RWPE2 (cell line): ENCODE data around the gene NCOA4.
"Not testable (repeated sequence)": the region's sequence is repeated elsewhere in the genome, so short reads cannot be mapped to it uniquely, and the experiment has no call there.

Experiments used
- ATAC-seq: fragments of 200-7000 bp; cut with Tn5 transposase; 3 replicates; pipeline ENCODE4 v1.9.1; 2021; ENCODE audit warnings: low read depth
- DNase-seq: peaks from one replicate; pipeline ENCODE4 v3.0.0-alpha.2; 2020; ENCODE audit warnings: low spot score
- H3K27ac ChIP-seq: fragments of 450-650 bp; 2 replicates; pipeline ENCODE4 v1.5.1; 2017; ENCODE audit warnings: mild to moderate bottlenecking; ENCODE audit not compliant: poor library complexity, severe bottlenecking
- H3K27me3 ChIP-seq: fragments of 250-450 bp; sonication (Bioruptor Pico); 2 replicates; pipeline ENCODE4 v1.5.1; 2021; ENCODE audit warnings: mild to moderate bottlenecking, moderate library complexity; ENCODE audit not compliant: insufficient read depth, poor library complexity, severe bottlenecking
- H3K36me3 ChIP-seq: fragments of 250-450 bp; sonication (Bioruptor Pico); 2 replicates; pipeline ENCODE4 v1.5.1; 2020; ENCODE audit warnings: low read depth, mild to moderate bottlenecking, moderate library complexity
- H3K4me1 ChIP-seq: fragments of 250-450 bp; sonication (Bioruptor Pico); 2 replicates; pipeline ENCODE4 v1.5.1; 2021; ENCODE audit warnings: mild to moderate bottlenecking, moderate library complexity; ENCODE audit not compliant: insufficient read depth, poor library complexity, severe bottlenecking
- H3K4me3 ChIP-seq: fragments of 250-450 bp; sonication (Bioruptor Pico); 2 replicates; pipeline ENCODE4 v1.5.1; 2021; ENCODE audit warnings: mild to moderate bottlenecking, moderate library complexity; ENCODE audit not compliant: severe bottlenecking
- H3K9me3 ChIP-seq: fragments of 250-450 bp; sonication (Bioruptor Pico); 2 replicates; pipeline ENCODE4 v1.5.1; 2021; ENCODE audit warnings: mild to moderate bottlenecking, moderate library complexity; ENCODE audit not compliant: severe bottlenecking
- CTCF ChIP-seq: fragments of 450-650 bp; IDR thresholded peaks from one replicate; pipeline ENCODE4 v1.5.1; 2017; ENCODE audit warnings: mild to moderate bottlenecking, moderate library complexity; ENCODE audit not compliant: poor library complexity, severe bottlenecking

Gene NCOA4

GRCh38 chr10:46002916-46003693 is 27.3 kb downstream of the NCOA4 start:
- H3K4me1 ChIP-seq = peaks cover 2% of the 10 kb centered on the region
- H3K27me3 ChIP-seq = no peaks in the 10 kb centered on the region
- no peak for ATAC-seq
- no peak for DNase-seq
- H3K4me3 ChIP-seq = no peak overlapping the region
- H3K9me3 ChIP-seq = no peaks in the 10 kb centered on the region
- H3K36me3 ChIP-seq = peaks cover 84% of the 10 kb centered on the region
- no peak overlapping the region for H3K27ac ChIP-seq
- TF ChIP-seq CTCF = no peak

- DNase-seq, H3K4me3 ChIP-seq, H3K4me1 ChIP-seq, ATAC-seq, H3K27ac ChIP-seq, H3K27me3 ChIP-seq, H3K9me3 ChIP-seq: not testable (repeated sequence)
- peaks cover 81% of the 10 kb centered on the region for H3K36me3 ChIP-seq
These were observed 28.2 kb downstream of the NCOA4 start for GRCh38 chr10:46002189-46002687.

GRCh38 chr10:46001187-46001756 is 29.2 kb downstream of the NCOA4 start:
- H3K4me1 ChIP-seq = peaks cover 2% of the 10 kb centered on the region
- H3K9me3 ChIP-seq = no peaks in the 10 kb centered on the region
- TF ChIP-seq CTCF = no peak
- ATAC-seq (no peak), DNase-seq (no peak)
- H3K27ac ChIP-seq = no peak overlapping the region
- H3K27me3 ChIP-seq = no peaks in the 10 kb centered on the region
- H3K4me3 ChIP-seq = no peak overlapping the region
- H3K36me3 ChIP-seq = peaks cover 74% of the 10 kb centered on the region

GRCh38 chr10:46000538-46000937 is 29.9 kb downstream of the NCOA4 start:
- Histone ChIP-seq H3K4me1 (no peaks in the 10 kb centered on the region), H3K9me3 (no peaks in the 10 kb centered on the region), H3K4me3 (no peak overlapping the region), H3K27ac (no peak overlapping the region), H3K36me3 (peaks cover 66% of the 10 kb centered on the region), H3K27me3 (no peaks in the 10 kb centered on the region)
- ATAC-seq (no peak), DNase-seq (no peak)
- TF ChIP-seq CTCF = no peak

- H3K4me1 ChIP-seq, H3K9me3 ChIP-seq, ATAC-seq, DNase-seq, H3K4me3 ChIP-seq, H3K27ac ChIP-seq, H3K27me3 ChIP-seq: not testable (repeated sequence)
- H3K36me3 ChIP-seq = peaks cover 60% of the 10 kb centered on the region
These were observed 30.5 kb downstream of the NCOA4 start for GRCh38 chr10:45999955-46000354.
